ENCODE measurements around the gene STK11.
"Not testable (repeated sequence)": the region's sequence is repeated elsewhere in the genome, so short reads cannot be mapped to it uniquely, and the experiment has no call there.

STK11 gene

GRCh38 chr19:1238369-1239303 is 33.1 kb downstream of the STK11 start:
- no peak for DNase-seq

GRCh38 chr19:1239420-1239795 is 33.8 kb downstream of the STK11 start:
- no peak for DNase-seq

DNA sequence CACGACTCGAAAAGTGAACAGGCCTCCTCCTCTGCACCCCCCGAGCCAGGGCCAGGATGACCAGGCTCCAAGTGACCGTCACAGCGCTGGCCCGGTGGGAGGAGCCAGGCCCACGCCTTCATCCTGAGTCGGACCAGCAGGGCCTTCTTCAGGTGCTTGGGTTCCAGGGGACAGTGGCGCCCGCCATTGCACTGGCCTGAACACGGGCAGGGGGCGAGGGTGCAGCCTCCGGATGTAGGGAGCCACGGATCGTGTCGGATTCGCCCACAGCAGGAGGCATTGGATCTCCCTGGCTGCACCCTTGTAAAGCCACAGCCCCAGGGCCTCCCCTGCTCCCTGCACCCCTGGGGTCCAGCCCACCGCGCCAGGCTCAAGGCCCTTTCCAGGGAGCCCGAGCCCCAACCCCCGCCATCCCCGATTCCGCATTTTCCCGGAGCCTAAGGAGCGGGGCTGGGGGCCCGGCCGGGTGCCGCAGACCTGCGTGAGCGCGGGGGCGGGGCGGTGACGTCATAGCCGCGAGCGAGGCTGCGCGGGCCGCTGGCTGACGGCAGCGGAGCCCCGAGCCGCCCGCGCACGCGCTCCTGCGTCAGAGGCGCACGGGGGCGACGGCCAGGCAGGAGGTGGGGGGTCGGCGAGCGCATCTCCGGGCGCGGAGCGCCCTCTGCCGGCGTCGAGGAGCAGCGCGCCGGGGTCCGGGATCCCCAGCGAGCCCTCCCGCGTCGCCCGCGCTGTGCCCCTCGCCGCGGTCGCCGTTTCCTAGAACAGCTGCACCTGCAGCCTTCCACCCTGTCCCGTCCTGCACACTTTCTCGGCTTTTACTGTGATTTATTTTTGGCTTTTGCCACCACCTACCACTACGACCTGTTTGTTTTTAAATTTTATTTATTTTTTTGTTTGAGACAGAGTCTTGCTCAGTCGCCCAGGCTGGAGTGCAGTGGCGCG is 34.5 kb downstream of the STK11 start:
- peak; percentile 91 for DNase-seq

GRCh38 chr19:1240925-1241324 is 35.3 kb downstream of the STK11 start:
- no peak for DNase-seq

DNA sequence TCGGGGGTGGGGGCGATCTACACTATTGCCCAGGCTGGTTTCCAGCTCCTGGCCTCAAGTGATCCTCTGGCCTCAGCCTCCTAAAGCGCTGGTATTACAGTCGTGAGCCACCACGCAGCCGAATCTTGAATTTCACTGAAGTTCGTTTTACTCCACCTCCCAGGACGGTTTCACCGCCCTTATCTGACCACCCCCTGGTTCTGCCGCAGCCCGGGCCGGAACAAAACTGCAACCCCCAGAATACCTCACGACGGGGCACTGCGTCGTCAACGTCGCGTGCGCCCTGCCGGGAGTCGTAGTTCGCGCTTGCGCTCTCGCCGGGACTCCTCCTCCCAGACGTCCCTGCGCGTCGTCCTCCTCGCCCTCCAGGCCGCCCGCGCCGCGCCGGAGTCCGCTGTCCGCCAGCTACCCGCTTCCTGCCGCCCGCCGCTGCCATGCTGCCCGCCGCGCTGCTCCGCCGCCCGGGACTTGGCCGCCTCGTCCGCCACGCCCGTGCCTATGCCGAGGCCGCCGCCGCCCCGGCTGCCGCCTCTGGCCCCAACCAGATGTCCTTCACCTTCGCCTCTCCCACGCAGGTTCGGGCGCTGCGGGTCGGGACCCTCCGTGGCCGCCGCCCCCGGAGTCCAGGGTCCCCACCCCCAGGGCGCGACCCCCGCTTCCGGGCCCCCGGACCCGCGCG is 36.0 kb downstream of the STK11 start, which contains the start of gene ATP5F1D:
TSS of gene ATP5F1D (plus strand) at position 335 of the 679 bp plus-strand sequence. CDS start at position 435, 100 bp downstream.
- DNase-seq, result peak; percentile 95

GRCh38 chr19:1243768-1244692 is 38.5 kb downstream of the STK11 start:
- DNase-seq, result peak; percentile 82

DNA sequence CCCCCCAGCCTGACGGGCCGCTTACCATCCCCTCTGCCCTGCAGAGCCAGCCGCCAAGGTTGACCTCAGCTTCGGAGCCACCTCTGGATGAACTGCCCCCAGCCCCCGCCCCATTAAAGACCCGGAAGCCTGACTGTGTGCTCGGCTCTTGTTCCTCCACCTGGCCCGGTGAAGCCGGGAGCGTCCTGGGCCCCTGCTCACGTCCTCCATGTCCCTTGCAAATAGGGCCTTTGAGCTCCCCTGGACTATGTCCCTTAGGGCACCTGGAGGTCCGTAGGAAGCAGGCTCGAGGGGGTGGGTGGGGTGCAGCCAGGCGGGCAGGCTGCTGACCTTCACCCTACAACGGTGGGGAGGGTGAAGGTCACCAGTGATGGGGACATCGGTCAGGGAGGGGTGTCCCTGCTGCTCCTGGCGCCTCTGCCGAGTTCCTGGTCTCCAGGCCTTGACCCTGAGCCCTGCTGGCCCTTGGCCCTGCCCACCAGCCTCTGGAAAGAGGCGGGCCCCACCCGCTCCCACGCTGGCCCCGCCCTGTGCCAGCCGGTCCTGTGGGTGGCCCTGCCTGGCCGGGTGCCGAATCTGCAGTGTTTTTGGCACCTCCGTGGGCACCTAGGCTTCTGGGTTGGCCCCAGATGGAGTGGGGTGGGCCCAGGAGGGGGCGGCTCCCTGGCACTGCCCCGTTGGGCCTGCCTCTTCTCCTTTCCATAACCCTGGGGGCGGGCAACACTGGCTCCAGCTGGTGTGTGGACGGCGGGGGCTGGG is 39.3 kb downstream of the STK11 start:
- no peak for DNase-seq

GRCh38 chr19:1245494-1246264 is 40.1 kb downstream of the STK11 start:
- DNase-seq, result no peak

- DNase-seq, result not testable (repeated sequence)
Measured at GRCh38 chr19:1246265-1247087, 40.9 kb downstream of the STK11 start.

- no peak for DNase-seq
Measured at GRCh38 chr19:1247748-1248138, 42.2 kb downstream of the STK11 start.

GRCh38 chr19:1248139-1248785 is 42.7 kb downstream of the STK11 start, which contains the start of gene MIDN:
MIDN (plus strand) TSS chr19:1248583; CDS start chr19:1250297, 1,714 bp downstream.
- peak; percentile 90 for DNase-seq

- DNase-seq, result no peak
Measured at GRCh38 chr19:1248786-1249297, 43.3 kb downstream of the STK11 start.

- peak; percentile 98 for DNase-seq
Measured at GRCh38 chr19:1249298-1249989, 43.9 kb downstream of the STK11 start.

GRCh38 chr19:1249990-1250436 is 44.4 kb downstream of the STK11 start:
- no peak for DNase-seq

- DNase-seq, result peak; percentile 85
Measured at GRCh38 chr19:1250437-1251260, 45.1 kb downstream of the STK11 start.

All from fibroblast of skin of right biceps (primary cell).